Stimulated activated CD4-positive, alpha-beta T cell treated with anti-CD3 and anti-CD28 coated beads, TNF-alpha, amount 100 ng/mL, for 1 hour (primary cell): ENCODE results near the gene BOLA2B.
"Not testable (repeated sequence)": the region's sequence is repeated elsewhere in the genome, so short reads cannot be mapped to it uniquely, and the experiment has no call there.

Experiments used
- DNase-seq, 3 donors: peaks; one replicate each; pipeline ENCODE4 v3.0.0-alpha.2; 2020; ENCODE audit warnings: low read depth in 3 of 3, low spot score in 1 of 3

BOLA2B gene

DNA sequence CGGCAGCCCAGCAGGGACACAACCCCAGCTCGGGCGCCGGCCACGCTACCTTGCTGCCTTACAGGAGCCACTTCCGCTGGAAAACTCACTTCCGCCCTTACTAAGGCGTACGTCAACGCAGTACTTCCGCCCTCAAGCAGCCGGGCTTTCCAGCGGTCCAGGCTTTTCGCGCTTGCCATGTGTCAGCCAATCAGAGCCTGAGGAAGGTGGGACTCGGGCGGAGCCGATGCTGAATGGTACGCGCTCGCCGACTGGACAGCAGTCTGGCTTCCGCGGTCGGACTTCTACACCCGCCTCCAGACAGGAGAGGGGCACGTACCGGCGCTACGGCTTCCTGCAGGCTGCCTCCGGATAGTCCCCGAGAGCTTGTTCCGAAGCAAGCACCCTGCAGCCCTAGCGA is at the start of gene BOLA2B, which contains the start of gene SLX1A:
Gene BOLA2B (minus strand): TSS at position 52 of the 400 bp plus-strand sequence. CDS start 71 bp downstream, outside the sequence.
Gene SLX1A (plus strand): TSS at position 261 of the 400 bp plus-strand sequence. CDS start 210 bp downstream, outside the sequence.
- not testable (repeated sequence) for DNase-seq

DNA sequence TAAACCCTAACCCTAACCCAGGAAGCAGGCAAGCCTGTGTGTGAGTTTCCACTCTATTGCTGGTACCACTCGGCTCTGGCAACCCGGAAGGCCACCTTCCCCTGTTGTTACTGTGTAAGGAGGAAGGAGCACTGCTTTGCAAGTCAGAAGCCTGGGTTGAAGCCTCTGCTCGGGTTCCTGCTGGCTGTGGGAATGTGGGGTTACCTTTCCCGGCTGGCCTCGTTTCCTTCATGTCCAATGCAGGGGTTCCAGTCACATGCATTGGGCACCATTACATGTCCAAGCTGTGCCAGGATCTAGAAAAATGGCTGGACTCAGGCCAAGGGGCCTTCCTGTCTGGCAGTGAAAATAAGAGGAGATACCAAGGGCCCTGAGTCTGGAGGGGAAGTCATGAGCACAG is 23.6 kb upstream of the BOLA2B start:
- DNase-seq, result not testable (repeated sequence)

DNA sequence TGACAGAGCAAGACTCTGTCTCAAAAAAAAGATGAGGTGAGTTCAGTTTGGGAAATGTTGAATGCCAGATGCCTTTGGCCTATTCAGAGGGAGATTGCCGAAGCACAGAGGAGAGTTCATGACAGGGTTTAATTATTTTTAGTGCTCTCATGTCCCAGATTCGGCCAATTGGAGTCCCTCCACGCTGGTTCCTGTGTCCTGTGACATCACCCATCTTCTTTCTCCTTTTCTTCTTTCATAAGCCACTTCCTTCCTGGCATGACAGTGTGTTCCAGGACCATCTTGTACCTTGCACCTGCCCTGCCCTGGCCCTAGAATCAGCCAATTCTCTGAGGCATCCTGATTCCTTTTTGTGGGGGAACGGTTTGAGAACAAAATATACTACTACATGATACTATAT is 17.9 kb upstream of the BOLA2B start:
- DNase-seq, result not testable (repeated sequence)

DNA sequence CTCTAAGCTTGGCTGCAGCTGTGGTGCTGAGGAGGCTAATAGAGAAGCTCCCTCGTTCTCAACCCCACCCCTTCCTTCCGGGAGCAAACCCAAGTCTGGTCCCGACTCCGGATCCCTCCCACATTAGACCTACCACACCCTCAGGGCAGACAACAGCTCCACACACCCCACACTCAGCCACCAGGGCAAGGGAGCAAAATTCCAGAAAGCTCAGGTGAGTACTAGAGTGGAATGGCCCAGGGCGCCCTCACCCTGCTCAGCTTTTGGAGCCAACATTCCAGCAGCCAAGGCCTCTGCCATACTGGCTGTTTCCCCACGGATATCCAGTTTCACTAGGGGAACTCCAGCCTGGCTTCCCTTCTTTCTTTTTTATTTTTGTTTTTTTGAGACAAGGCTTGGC is 15.6 kb upstream of the BOLA2B start:
- peak in 1 of 3 donors; percentile 10 for DNase-seq

DNA sequence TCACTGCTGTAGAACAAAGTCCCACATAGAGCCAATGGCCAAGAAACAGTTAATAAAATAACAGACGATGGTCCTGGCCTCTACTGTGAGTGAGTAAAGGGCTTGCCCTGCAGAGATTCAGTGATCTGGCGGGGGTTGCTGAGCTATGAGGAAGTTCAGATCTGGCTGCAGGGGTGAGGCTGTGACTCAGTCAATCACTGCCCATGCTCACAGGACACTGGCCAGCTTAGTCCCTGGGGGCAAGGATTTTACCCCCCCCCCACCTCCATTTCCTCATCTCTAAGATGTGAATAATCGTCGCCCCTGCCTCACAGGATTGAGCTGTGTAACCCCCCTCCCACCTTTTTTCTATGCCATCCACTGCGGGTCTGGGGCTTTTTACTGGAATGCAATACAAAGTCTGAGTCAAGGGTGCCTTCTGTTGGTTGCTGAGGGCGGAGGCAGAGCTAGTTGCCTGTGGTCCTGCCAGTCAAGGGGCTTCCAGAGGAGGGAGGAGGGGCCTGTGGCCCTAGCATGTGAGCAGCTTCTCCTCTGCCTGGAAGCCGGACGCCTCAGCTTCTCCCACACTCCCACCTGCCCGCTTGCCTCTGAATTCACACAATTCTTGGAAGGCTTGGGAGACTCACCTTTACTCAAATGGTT is 13.7 kb upstream of the BOLA2B start:
- not testable (repeated sequence) for DNase-seq

DNA sequence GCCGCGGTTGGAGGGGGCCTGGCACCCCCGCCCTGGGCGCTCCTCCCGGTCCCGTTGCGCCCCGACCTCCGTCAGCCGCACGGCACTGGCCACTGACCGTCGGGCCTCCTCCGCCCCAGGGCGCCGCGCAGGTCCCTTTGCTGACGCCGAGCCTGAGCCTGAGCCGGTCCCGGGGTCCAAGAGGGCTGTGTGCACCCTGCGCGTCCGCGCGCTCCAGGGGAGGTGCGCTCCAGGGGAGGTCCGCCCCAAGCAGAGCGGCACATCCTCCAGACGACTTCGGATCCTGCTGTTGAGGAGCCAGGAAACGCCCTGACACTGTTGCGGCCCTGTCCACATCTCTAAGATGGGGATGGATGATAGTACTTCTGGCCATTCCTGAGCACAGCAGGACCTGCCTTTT is 12.8 kb upstream of the BOLA2B start:
- not testable (repeated sequence) for DNase-seq

DNA sequence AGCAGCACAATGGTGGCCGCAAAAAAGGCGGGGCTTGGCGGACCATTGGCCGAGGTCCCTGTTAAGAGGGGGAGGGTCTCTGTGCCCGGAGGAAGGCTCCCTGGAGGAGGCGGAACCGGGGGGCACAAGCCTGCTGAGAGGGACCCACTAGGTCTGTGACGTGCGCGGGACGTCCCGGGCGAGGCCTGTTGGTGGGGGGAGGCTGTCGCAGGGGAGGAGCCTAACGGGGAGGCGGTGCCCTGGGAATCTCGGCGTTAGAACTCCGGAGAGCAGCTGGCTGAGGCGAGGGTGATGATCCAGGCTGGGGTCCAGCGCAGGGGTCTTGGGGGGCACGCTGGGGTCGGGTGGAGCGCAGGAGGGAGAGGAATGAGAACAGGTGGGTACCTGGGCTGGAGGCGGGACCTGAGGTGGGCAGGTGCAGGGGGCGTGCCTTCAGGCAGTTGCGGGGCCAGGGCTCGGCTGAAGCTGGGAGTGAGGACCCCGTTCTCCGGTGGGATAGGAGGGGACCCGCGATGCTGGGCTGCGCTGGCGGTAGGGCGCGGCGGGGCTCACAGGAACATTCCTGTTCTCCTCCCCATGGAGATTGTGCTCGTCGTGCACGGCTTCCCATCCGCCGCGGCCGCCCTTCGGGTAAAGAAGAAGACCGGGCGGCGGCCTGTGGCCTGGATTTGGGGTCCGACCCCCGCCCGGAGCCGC is 12.2 kb upstream of the BOLA2B start:
- DNase-seq, result not testable (repeated sequence)

DNA sequence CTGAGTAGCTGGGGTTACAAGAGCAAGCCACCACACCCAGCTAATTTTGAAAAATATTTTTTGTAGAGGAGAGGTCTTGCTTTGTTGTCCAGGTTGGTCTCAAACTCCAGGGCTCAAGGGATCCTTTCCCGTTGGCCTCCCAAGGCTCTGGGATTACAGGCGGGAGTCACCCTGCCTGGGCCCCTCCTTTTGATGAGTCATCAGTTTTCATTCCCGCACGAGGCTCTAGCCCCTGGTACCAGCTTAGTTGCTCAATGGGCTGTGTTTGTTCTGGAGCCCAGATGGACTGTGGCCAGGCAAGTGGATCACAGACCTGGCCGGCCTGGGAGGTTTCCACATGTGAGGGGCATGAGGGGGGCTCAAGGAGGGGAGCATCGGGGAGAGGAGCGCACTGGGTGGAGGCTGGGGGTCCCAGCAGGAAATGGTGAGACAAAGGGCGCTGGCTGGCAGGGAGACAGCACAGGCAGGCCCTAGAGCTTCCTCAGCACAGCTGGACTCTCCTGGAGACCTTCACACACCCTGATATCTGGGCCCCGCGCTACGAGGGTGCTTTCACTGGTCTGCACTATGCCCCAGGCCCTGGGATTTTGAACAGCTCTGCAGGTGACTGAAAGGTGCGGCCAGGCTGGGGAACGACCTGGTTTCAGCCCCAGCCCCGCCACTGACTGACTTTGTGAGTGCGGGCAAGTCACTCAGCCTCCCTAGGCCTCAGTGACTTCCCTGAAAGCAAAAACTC is 6.3 kb upstream of the BOLA2B start:
- DNase-seq, result not testable (repeated sequence)

DNA sequence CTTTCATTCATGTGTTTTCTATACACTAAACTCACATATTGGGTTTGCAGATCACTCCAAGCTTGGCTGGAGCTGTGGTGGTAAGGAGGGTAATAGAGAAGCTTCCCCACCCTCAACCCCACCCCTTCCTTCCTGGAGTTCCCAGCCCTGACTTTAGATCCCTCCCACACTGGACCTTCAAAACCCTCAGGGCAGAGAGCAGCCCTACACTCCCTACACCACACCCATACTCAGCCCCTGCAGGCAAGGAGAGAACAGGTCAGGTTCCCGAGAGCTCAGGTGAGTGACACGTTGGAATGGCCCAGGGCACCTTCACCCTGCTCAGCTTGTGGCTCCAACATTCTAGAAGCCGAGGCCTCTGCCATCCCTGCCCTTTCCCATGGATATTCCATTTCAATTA is 5.6 kb upstream of the BOLA2B start, which contains the start of gene SULT1A3:
Gene SULT1A3 (plus strand): TSS at position 207 of the 400 bp plus-strand sequence. CDS start 1,474 bp downstream, outside the sequence.
- not testable (repeated sequence) for DNase-seq

DNA sequence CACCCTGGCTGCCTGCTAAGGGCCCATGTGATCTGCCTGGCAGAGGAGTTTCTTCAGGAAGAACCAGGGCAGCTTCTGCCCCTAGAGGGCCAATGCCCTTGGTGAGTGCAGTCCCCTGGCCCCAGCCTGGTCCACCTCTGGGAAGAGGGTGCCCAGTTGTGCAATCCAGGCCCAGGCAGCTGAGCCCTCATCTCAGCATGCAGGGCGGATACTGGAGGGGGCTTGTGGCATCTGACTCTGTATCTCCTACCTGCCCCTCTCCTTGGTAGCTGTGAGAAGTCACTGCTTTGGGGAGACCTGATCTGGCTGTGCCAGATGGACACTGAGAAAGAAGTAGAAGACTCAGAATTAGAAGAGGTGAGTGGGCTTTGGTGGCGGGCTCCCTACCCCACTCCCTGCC is 3.5 kb upstream of the BOLA2B start:
- not testable (repeated sequence) for DNase-seq

DNA sequence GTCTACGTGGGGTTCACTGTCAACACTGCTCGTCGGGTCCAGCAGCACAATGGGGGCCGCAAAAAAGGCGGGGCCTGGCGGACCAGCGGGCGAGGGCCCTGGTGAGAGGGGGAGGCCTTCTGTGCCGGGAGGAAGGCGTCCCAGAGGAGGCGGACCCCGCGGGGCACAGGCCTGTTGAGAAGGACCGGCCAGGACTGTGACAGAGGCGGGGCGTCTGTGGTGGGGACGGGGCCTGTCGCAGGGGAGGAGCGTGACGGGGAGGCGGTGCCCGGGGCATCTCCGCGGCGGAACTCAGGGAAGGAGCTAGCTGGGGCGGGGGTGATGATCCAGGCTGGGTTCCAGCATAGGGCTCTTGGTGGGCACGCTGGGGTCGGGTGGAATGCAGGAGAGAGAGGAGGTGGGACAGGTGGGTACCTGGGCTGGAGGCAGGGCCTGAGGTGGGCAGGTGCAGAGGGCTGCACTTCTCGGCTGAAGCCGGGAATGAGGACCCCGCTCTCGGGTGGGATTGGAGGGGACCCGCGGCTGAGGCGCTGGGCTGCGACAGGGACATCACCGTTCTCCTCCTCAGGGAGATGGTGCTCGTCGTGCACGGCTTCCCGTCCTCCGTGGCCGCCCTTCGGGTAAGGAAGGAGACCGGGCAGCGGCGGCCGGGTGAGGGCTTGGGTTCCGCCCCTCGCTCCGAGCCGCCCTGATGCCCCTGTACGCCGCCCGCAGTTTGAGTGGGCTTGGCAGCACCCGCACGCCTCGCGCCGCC is 883 bp upstream of the BOLA2B start:
- DNase-seq, result not testable (repeated sequence)

DNA sequence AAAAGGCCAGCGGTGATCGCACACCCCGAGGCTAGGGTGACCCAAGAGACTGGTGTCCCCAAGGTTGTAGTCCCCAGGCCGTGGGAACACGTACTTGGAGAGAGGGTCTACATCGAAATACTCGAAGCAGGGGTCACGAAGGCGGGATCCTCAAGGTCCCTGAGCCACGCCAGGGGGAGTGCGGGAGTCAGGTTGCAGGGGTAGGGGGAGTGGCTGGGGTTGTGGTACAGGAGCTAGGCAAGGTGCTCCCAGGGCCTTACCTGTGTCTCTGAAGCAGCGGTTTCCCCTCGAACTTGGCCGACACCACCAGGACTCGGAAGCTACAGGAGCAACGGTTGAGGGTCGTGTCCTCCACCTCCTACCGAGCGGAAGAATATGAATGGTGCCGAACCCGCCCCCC is 368 bp downstream of the BOLA2B start:
- DNase-seq, result not testable (repeated sequence)

DNA sequence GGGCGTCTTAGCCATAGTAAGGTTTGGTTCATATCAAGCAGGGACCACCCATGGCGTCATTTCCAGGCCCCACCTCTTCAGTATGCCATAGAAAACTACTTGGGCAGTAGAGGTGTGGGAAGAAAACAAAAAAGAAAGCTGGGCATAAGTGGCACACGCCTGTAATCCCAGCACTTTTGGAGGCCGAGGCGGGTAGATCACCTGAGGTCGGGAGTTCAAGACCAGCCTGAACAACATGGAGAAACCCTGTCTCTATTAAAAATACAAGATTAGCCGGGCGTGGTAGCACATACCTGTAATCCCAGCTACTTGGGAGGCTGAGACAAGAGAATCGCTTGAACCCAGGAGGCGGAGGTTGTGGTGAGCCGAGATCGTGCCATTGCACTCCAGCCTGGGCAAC is 2.3 kb downstream of the BOLA2B start:
- not testable (repeated sequence) for DNase-seq

DNA sequence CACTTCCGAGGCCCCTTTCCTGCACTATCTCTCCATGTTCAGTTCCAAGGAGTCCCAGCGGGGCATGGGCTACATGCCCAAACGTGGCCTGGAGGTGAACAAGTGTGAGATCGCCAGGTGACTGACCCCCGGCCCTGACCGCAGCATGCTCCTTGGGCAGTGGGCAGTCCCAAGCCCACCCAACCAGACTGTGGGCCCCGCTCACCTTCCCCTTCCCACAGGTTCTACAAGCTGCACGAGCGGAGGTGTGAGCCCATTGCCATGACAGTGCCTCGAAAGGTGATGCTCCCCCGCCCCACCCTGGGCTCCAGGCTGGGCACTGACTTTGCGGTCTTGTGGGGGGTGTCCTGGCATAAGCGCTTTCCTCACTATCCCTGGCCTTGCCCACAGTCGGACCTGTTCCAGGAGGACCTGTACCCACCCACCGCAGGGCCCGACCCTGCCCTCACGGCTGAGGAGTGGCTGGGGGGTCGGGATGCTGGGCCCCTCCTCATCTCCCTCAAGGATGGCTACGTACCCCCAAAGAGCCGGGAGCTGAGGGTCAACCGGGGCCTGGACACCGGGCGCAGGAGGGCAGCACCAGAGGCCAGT is 5.4 kb downstream of the BOLA2B start:
- DNase-seq, result no peak

DNA sequence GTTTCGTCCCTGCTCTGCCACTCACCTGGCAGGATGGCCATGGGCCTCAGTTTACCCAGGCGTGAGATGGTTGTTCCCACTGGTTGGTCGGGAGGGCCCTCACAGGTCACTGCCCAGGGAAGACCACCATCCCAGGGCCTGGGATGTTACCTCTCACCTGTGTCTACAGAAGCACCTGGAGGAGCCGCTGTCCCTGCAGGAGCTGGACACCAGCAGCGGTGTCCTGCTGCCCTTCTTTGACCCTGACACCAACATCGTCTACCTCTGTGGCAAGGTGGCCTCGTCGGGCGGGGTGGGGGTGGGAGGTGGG is 6.0 kb downstream of the BOLA2B start:
- no peak for DNase-seq

DNA sequence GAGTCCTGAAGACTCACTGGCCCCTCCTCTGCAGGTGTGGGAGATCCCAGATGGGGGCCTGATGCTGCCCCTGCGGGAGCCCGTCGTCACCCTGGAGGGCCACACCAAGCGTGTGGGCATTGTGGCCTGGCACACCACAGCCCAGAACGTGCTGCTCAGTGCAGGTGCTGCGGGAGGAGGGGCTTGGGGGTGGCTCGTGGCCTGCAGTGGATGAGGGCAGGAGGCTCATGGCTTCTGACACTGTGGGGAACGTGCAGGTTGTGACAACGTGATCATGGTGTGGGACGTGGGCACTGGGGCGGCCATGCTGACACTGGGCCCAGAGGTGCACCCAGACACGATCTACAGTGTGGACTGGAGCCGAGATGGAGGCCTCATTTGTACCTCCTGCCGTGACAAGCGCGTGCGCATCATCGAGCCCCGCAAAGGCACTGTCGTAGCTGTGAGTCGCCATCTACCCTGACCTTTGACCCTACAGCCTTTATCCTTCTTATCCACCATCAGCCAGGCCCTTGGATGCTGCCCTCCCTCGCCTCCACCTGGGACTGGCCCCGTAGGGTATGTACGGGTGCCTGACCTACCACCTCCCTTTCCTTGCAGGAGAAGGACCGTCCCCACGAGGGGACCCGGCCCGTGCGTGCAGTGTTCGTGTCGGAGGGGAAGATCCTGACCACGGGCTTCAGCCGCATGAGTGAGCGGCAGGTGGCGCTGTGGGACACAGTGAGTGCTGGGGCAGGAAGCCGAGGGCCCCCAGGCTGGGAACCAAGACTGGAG is 6.5 kb downstream of the BOLA2B start:
- DNase-seq, result peak; percentile 73 to 87 (median 77)

DNA sequence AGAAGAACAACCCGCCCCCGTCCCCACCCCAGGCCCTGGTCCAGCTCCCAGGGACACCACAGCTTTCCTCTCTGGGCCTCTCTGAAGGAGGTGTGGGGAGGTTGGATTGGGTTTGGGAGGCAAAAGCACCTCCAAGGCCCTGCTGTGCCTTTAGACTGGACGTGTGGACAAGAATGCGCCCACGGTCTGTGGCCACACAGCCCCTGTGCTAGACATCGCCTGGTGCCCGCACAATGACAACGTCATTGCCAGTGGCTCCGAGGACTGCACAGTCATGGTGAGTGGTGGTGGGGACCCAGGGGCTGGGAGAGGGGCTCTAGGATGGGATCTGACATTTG is 7.1 kb downstream of the BOLA2B start:
- peak in 1 of 3 donors; percentile 21 for DNase-seq

DNA sequence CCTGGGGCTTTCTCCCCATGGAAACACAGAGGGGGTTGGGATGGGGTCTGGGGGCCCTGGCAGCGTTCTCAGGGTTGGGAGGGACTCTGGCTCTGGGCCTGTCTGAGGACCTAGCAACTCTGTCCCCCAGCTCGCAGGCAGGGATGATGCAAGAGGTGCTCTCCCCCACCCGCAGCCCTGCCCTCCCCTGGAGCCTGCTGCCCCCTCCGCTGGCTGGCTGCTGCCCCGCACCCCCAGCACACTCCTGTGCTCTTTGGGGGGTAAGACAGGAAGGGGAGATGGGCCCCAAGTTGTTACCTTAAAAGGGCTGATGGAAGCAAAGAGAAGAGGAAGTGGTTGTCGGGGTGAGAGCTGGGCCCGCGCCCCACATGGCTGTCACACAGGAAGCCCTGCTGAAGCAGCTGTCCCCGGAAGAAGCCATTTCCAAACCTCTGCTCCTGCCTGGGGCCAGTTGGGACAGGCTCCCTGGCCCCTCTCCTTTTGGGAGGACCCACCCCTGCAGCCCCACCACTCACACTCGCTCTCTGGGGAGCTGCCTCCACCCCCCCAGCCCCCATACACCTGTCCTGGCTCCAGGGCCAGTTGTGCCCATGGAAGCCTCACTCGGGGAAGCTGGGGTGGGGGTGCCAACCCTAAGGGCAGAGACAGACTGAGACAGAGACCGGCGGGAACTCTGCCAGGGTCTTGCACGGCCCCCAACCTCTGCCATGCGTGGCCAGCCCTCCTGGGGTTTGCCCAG is 7.6 kb downstream of the BOLA2B start:
- peak; percentile 55 to 78 (median 77) for DNase-seq
